ENCODE results near the gene TBC1D22B. TPM values are rescaled to one million over a fixed set of nuclear protein-coding genes. Genes with fewer than 3 reads are reported as not detected.

Gene TBC1D22B
- polyA plus RNA-seq, 3 donors = 3.9 to 5.0 (median 4.9) TPM

DNA sequence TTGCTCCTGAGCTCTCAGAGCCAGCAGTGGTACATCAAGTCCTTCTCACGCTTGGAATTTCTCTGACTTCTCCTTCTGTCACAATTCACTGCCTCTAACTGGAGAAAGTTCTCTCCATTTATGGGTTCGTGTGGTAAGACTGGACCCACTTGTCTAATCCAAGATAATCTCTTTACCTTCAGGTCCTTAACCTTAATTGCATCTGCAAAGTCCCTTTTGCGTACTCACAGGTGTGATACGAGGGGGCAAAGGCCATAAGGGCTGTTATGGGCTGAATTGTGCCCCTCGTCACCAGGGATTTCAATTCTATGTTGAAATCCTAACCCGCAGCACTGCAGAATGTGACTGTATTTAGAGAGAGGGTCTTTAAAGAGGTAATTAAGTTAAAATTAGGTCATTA lies 27.5 kb upstream of the TBC1D22B start:
- Histone ChIP-seq H3K27ac (ENCODE audit: low read depth in 1 of 2, low read length in 2 of 2) (no peak overlapping the region), H3K27me3 (ENCODE audit: control insufficient read depth in 2 of 2, insufficient read depth in 2 of 2, low read length in 2 of 2) (no peaks in the 10 kb centered on the region), H3K4me1 (ENCODE audit: control insufficient read depth in 1 of 2, insufficient read depth in 2 of 2, low read length in 2 of 2) (no peaks in the 10 kb centered on the region), H3K36me3 (replicated peaks in 1 of 2; ENCODE audit: control insufficient read depth in 1 of 2, insufficient read depth in 2 of 2, low read length in 2 of 2) (no peaks in the 10 kb centered on the region), H3K9ac (ENCODE audit: insufficient read depth, low read length, poor library complexity, severe bottlenecking) (no peak overlapping the region), H3K4me2 (replicated peaks; ENCODE audit: extremely low read depth, low read length, poor library complexity, severe bottlenecking) (no peak overlapping the region), H4K20me1 (ENCODE audit: insufficient read depth, low read length) (no peaks in the 10 kb centered on the region), H2AFZ (ENCODE audit: insufficient read depth, low read depth, low read length, poor library complexity, severe bottlenecking) (no peak overlapping the region), H3K79me2 (ENCODE audit: insufficient read depth, low read length) (no peaks in the 10 kb centered on the region), H3K9me3 (replicated peaks in 1 of 2; ENCODE audit: control insufficient read depth in 1 of 2, insufficient read depth in 1 of 2, low read length in 2 of 2) (no peaks in the 10 kb centered on the region), H3K4me3 (replicated peaks in 1 of 3; ENCODE audit: low read depth in 2 of 3, low read length in 3 of 3) (no peak overlapping the region)
- H3K36me3 Mint-ChIP-seq = no peaks in the 10 kb centered on the region
- no peak overlapping the region for H3K27ac Mint-ChIP-seq
- intact Hi-C loops (cut with micrococcal nuclease) = no loop called here
- no peak for DNase-seq
- H3K4me1 Mint-ChIP-seq = peaks cover 5% of the 10 kb centered on the region
- no peaks in the 10 kb centered on the region for H3K9me3 Mint-ChIP-seq
- peaks cover 0 to 3% (median 3%) of the 10 kb centered on the region in 3 donors for H3K27me3 Mint-ChIP-seq (ENCODE audit: low read depth in 3 of 3)
- TF ChIP-seq, protein P1, sequence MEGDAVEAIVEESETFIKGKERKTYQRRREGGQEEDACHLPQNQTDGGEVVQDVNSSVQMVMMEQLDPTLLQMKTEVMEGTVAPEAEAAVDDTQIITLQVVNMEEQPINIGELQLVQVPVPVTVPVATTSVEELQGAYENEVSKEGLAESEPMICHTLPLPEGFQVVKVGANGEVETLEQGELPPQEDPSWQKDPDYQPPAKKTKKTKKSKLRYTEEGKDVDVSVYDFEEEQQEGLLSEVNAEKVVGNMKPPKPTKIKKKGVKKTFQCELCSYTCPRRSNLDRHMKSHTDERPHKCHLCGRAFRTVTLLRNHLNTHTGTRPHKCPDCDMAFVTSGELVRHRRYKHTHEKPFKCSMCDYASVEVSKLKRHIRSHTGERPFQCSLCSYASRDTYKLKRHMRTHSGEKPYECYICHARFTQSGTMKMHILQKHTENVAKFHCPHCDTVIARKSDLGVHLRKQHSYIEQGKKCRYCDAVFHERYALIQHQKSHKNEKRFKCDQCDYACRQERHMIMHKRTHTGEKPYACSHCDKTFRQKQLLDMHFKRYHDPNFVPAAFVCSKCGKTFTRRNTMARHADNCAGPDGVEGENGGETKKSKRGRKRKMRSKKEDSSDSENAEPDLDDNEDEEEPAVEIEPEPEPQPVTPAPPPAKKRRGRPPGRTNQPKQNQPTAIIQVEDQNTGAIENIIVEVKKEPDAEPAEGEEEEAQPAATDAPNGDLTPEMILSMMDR (IDR thresholded peaks at IDR 0.05) = no peak
- 96% methylated on average over 4 of the region's 6 CpGs for WGBS (ENCODE audit: insufficient coverage)
- no peak overlapping the region for H3K4me3 Mint-ChIP-seq

DNA sequence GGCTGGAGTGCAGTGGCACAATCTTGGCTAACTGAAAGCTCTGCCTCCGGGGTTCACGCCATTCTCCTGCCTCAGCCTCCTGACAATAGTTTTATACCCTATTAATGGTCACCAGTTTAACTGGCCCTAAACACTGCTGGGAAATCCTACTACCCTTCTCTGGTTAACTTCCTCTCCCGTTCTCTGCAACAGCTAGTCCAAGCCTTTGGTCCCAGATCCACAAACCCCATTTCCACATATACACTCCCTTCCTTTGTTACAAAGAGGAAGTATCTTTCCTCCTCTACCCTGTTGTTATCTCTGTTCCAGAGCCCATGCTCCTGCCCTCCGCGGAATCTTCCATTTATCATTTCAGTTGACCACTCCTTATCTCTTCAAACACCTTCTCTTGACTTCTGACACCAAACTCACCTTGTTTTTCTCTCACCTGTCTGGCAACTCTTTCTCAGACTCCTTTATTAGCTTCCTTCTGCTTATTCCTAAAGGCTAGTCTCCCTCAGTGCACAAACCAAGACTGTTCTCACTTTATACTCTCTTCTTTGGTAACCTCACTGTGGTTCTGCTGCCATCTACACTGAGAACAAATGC lies 25.0 kb upstream of the TBC1D22B start:
- H3K36me3 ChIP-seq (replicated peaks in 1 of 2; ENCODE audit: control insufficient read depth in 1 of 2, insufficient read depth in 2 of 2, low read length in 2 of 2) = no peaks in the 10 kb centered on the region
- no peak overlapping the region for H3K4me3 ChIP-seq (replicated peaks in 1 of 3; ENCODE audit: low read depth in 2 of 3, low read length in 3 of 3)
- intact Hi-C loops (cut with micrococcal nuclease) = no loop called here
- H4K20me1 ChIP-seq (ENCODE audit: insufficient read depth, low read length) = no peaks in the 10 kb centered on the region
- Mint-ChIP-seq H3K27ac (no peak overlapping the region), H3K4me1 (peaks cover 5% of the 10 kb centered on the region), H3K9me3 (peaks cover 0 to 2% (median 0%) of the 10 kb centered on the region in 7 donors), H3K27me3 (ENCODE audit: low read depth in 3 of 3) (peaks cover 0 to 3% (median 2%) of the 10 kb centered on the region in 3 donors), H3K4me3 (no peak overlapping the region), H3K36me3 (no peaks in the 10 kb centered on the region)
- no peak overlapping the region for H2AFZ ChIP-seq (ENCODE audit: insufficient read depth, low read depth, low read length, poor library complexity, severe bottlenecking)
- H3K4me2 ChIP-seq (replicated peaks; ENCODE audit: extremely low read depth, low read length, poor library complexity, severe bottlenecking) = no peak overlapping the region
- DNase-seq = no peak
- 75% methylated on average over 5 of the region's 5 CpGs for WGBS (ENCODE audit: insufficient coverage)
- H3K27ac ChIP-seq (ENCODE audit: low read depth in 1 of 2, low read length in 2 of 2) = no peak overlapping the region
- no peaks in the 10 kb centered on the region for H3K79me2 ChIP-seq (ENCODE audit: insufficient read depth, low read length)
- TF ChIP-seq, protein P1 (IDR thresholded peaks at IDR 0.05) = no peak
- no peaks in the 10 kb centered on the region for H3K4me1 ChIP-seq (ENCODE audit: control insufficient read depth in 1 of 2, insufficient read depth in 2 of 2, low read length in 2 of 2)
- no peaks in the 10 kb centered on the region for H3K27me3 ChIP-seq (ENCODE audit: control insufficient read depth in 2 of 2, insufficient read depth in 2 of 2, low read length in 2 of 2)
- no peak overlapping the region for H3K9ac ChIP-seq (ENCODE audit: insufficient read depth, low read length, poor library complexity, severe bottlenecking)
- H3K9me3 ChIP-seq (replicated peaks in 1 of 2; ENCODE audit: control insufficient read depth in 1 of 2, insufficient read depth in 1 of 2, low read length in 2 of 2) = no peaks in the 10 kb centered on the region
